WTC11 (cell line): ENCODE results near the gene EVC2. TPM values are rescaled to one million over a fixed set of nuclear protein-coding genes. Genes with fewer than 3 reads are reported as not detected.

ENCODE experiments used
- ATAC-seq: fragments of 200-7000 bp; cut with Tn5 transposase; 2 replicates; pipeline ENCODE4 v1.10.0; 2021; ENCODE audit warnings: mild to moderate bottlenecking, moderate library complexity
- CTCF ChIA-PET: fragments of 300-600 bp; sonication (Branson Sonifier 250); formaldehyde crosslinking; loops from one replicate; lab custom pipeline; 2021; ENCODE audit warnings: antibody characterized with exemption; lab: Charles Lee
- POLR2A ChIA-PET: fragments of 350-600 bp; sonication (Branson Sonifier 250); formaldehyde crosslinking; loops from one replicate; lab custom pipeline; 2021; ENCODE audit warnings: antibody characterized with exemption; lab: Charles Lee
- DNase-seq: peaks from one replicate; pipeline ENCODE4 v3.0.0; 2021; ENCODE audit warnings: low spot score
- H3K27ac Mint-ChIP-seq: 2 replicates; pipeline ENCODE4 v1.8.0; 2021; ENCODE audit warnings: mixed read lengths
- H3K27me3 Mint-ChIP-seq: 2 replicates; pipeline ENCODE4 v1.8.0; 2021; ENCODE audit warnings: low read depth, mild to moderate bottlenecking, moderate library complexity, mixed read lengths
- H3K36me3 Mint-ChIP-seq: 2 replicates; pipeline ENCODE4 v1.8.0; 2021; ENCODE audit warnings: mixed read lengths
- H3K4me1 Mint-ChIP-seq: 2 replicates; pipeline ENCODE4 v1.8.0; 2022; ENCODE audit warnings: mixed read lengths
- H3K4me3 Mint-ChIP-seq: 2 replicates; pipeline ENCODE4 v1.8.0; 2021; ENCODE audit warnings: mild to moderate bottlenecking, moderate library complexity, mixed read lengths
- H3K9me3 Mint-ChIP-seq: 2 replicates; pipeline ENCODE4 v1.8.0; 2021; ENCODE audit warnings: mixed read lengths
- AFF4 ChIP-seq: sonication (generic); formaldehyde crosslinking; IDR thresholded peaks from 2 replicates; pipeline ENCODE4 v1.8.1; 2023; ENCODE audit warnings: mild to moderate bottlenecking, missing genetic modification reagents, borderline replicate concordance
- ARID4B ChIP-seq: sonication (generic); formaldehyde crosslinking; IDR thresholded peaks from 2 replicates; pipeline ENCODE4 v1.8.0; 2023; ENCODE audit warnings: missing genetic modification reagents, mild to moderate bottlenecking, borderline replicate concordance
- ATF1 ChIP-seq: sonication (generic); formaldehyde crosslinking; IDR thresholded peaks from 2 replicates; pipeline ENCODE4 v1.8.1; 2023; ENCODE audit warnings: mild to moderate bottlenecking, moderate library complexity, missing genetic modification reagents
- ATF6 ChIP-seq: sonication (generic); formaldehyde crosslinking; IDR thresholded peaks from 2 replicates; pipeline ENCODE4 v1.8.1; 2023; ENCODE audit warnings: mild to moderate bottlenecking, missing genetic modification reagents
- EMX1 ChIP-seq: fragments of 250-450 bp; sonication (Bioruptor Pico); IDR thresholded peaks from 2 replicates; pipeline ENCODE4 v1.8.0; 2021; ENCODE audit warnings: mild to moderate bottlenecking
- ESRRA ChIP-seq: sonication (generic); formaldehyde crosslinking; IDR thresholded peaks from 2 replicates; pipeline ENCODE4 v1.8.1; 2022; ENCODE audit warnings: mild to moderate bottlenecking, missing genetic modification reagents, borderline replicate concordance
- IRF2 ChIP-seq: sonication (generic); formaldehyde crosslinking; IDR thresholded peaks from 2 replicates; pipeline ENCODE4 v1.8.0; 2022; ENCODE audit warnings: low read depth, missing genetic modification reagents, borderline replicate concordance
- KAT7 ChIP-seq: sonication (generic); formaldehyde crosslinking; IDR thresholded peaks from 2 replicates; pipeline ENCODE4 v1.8.1; 2023; ENCODE audit warnings: missing genetic modification reagents, mild to moderate bottlenecking, borderline replicate concordance
- SMAD4 ChIP-seq: sonication (generic); formaldehyde crosslinking; IDR thresholded peaks from 2 replicates; pipeline ENCODE4 v1.8.0; 2022; ENCODE audit warnings: mild to moderate bottlenecking, missing genetic modification reagents
- STAT6 ChIP-seq: sonication (generic); formaldehyde crosslinking; conservative IDR thresholded peaks from 2 replicates; pipeline ENCODE4 v1.8.1; 2023; ENCODE audit warnings: mild to moderate bottlenecking, low read depth, missing genetic modification reagents, moderate library complexity
- TCF7 ChIP-seq: sonication (generic); formaldehyde crosslinking; IDR thresholded peaks from 2 replicates; pipeline ENCODE4 v1.8.0; 2022; ENCODE audit warnings: mild to moderate bottlenecking, low read depth, missing genetic modification reagents, moderate library complexity
- TEAD1 ChIP-seq: sonication (generic); formaldehyde crosslinking; IDR thresholded peaks from 2 replicates; pipeline ENCODE4 v1.8.0; 2022; ENCODE audit warnings: mild to moderate bottlenecking, missing genetic modification reagents
- ZBTB21 ChIP-seq: sonication (generic); formaldehyde crosslinking; IDR thresholded peaks from 2 replicates; pipeline ENCODE4 v1.8.1; 2023; ENCODE audit warnings: mild to moderate bottlenecking, missing genetic modification reagents, borderline replicate concordance
- ZMAT4 ChIP-seq: fragments of 250-450 bp; sonication (Bioruptor Pico); IDR thresholded peaks from 2 replicates; pipeline ENCODE4 v1.9.0; 2021; ENCODE audit warnings: mild to moderate bottlenecking
- ZNF121 ChIP-seq: sonication (generic); formaldehyde crosslinking; IDR thresholded peaks from 2 replicates; pipeline ENCODE4 v1.8.0; 2023; ENCODE audit warnings: missing genetic modification reagents
- ZNF232 ChIP-seq: sonication (generic); formaldehyde crosslinking; IDR thresholded peaks from 2 replicates; pipeline ENCODE4 v1.8.0; 2022; ENCODE audit warnings: mild to moderate bottlenecking, missing genetic modification reagents
- ZNF423 ChIP-seq: fragments of 250-450 bp; sonication (Bioruptor Pico); IDR thresholded peaks from 2 replicates; pipeline ENCODE4 v2.1.2; 2022; ENCODE audit warnings: mild to moderate bottlenecking, moderate library complexity
- ZNF512 ChIP-seq: sonication (generic); formaldehyde crosslinking; IDR thresholded peaks from 2 replicates; pipeline ENCODE4 v1.8.1; 2022; ENCODE audit warnings: missing genetic modification reagents, borderline replicate concordance
- total RNA-seq: library from RNA; stranded (reverse); gene quantifications from 3 replicates; pipeline ENCODE4 v1.2.3, GENCODE V29; 2021

The EVC2 gene
- total RNA-seq, 1 experiment from 2014 or later = 4.8 TPM

- no peaks in the 10 kb centered on the region for H3K27me3 Mint-ChIP-seq
Observed at GRCh38 chr4:5686338-5686737, 22.0 kb downstream of the EVC2 start.

GRCh38 chr4:5685296-5685695 lies 23.1 kb downstream of the EVC2 start:
- no peak overlapping the region for H3K27ac Mint-ChIP-seq
- POLR2A ChIA-PET = no interaction called here
- TF ChIP-seq SMAD4 (CRISPR knock-in tag) (no peak), ATF6 (CRISPR knock-in tag) (no peak), ESRRA (no peak), EMX1 (CRISPR knock-in tag) (no peak), KAT7 (CRISPR knock-in tag) (no peak), AFF4 (CRISPR knock-in tag) (no peak), TCF7 (no peak), ARID4B (CRISPR knock-in tag) (no peak), ZNF512 (CRISPR knock-in tag) (no peak), ZBTB21 (no peak), ZNF121 (no peak), ZNF423 (CRISPR knock-in tag) (no peak), ZNF232 (CRISPR knock-in tag) (no peak), TEAD1 (no peak), ZMAT4 (no peak), ATF1 (CRISPR knock-in tag) (no peak)

More at GRCh38 chr4:5686338-5686737, 22.0 kb downstream of the EVC2 start:
- ChIA-PET POLR2A (no interaction called here), CTCF (no interaction called here)
- H3K9me3 Mint-ChIP-seq = no peaks in the 10 kb centered on the region
- DNase-seq (no peak), ATAC-seq (no peak)
- no peak overlapping the region for H3K27ac Mint-ChIP-seq
- TF ChIP-seq STAT6 (CRISPR knock-in tag) (no peak), IRF2 (CRISPR knock-in tag) (no peak)
- no peak overlapping the region for H3K4me3 Mint-ChIP-seq
- peaks cover 6% of the 10 kb centered on the region; the same call in 1 of the 2 replicates for H3K4me1 Mint-ChIP-seq
- H3K36me3 Mint-ChIP-seq = peaks cover 35% of the 10 kb centered on the region

More at GRCh38 chr4:5685296-5685695, 23.1 kb downstream of the EVC2 start:
- CTCF ChIA-PET = no interaction called here
- peaks cover 35% of the 10 kb centered on the region for H3K36me3 Mint-ChIP-seq
- ATAC-seq (no peak), DNase-seq (no peak)
- no peaks in the 10 kb centered on the region for H3K27me3 Mint-ChIP-seq
- no peaks in the 10 kb centered on the region for H3K9me3 Mint-ChIP-seq
- peaks cover 6% of the 10 kb centered on the region; the same call in 1 of the 2 replicates for H3K4me1 Mint-ChIP-seq
- no peak overlapping the region for H3K4me3 Mint-ChIP-seq
